CD4-positive, alpha-beta T cell (primary cell): Measurements from ENCODE around the gene SAMD14. TPM values are rescaled to one million over a fixed set of nuclear protein-coding genes. Genes with fewer than 3 reads are reported as not detected.

Source experiments
- ATAC-seq: fragments of 200-7000 bp; cut with Tn5 transposase; one replicate; pipeline ENCODE4 v1.10.0; 2022; ENCODE audit warnings: mild to moderate bottlenecking; ENCODE audit not compliant: poor library complexity
- CTCF ChIA-PET: fragments of 350-600 bp; sonication (Branson Sonifier 250); formaldehyde crosslinking; loops from one replicate; lab custom pipeline; 2021; ENCODE audit warnings: antibody characterized with exemption, inconsistent platforms; lab: Charles Lee
- POLR2A ChIA-PET: fragments of 350-600 bp; sonication (Branson Sonifier 250); formaldehyde crosslinking; loops from one replicate; lab custom pipeline; 2021; ENCODE audit warnings: antibody characterized with exemption, inconsistent platforms; lab: Charles Lee
- DNase-seq, 14 experiments: peaks; one replicate each; pipeline ENCODE4 v3.0.0-alpha.2; 2013 to 2020; ENCODE audit warnings: mixed read lengths in 2 of 14
- H3K27ac ChIP-seq, 2 donors: one replicate each; pipeline versions ENCODE4 v1.5.1 to v1.7.0; 2013; ENCODE audit warnings: low read length in 2 of 2, low read depth in 1 of 2, mild to moderate bottlenecking in 1 of 2
- H3K27me3 ChIP-seq, 2 experiments: 1 replicate in 1 of 2; 2 replicates in 1 of 2; pipeline versions ENCODE4 v1.6.1 to v1.7.0; 2013; ENCODE audit warnings: low read length in 2 of 2, control low read depth in 1 of 2, mild to moderate bottlenecking in 1 of 2, moderate library complexity in 1 of 2; ENCODE audit not compliant: insufficient read depth in 2 of 2, control insufficient read depth in 1 of 2
- H3K36me3 ChIP-seq: one replicate; pipeline ENCODE4 v1.6.1; 2013; ENCODE audit warnings: low read length, control low read depth; ENCODE audit not compliant: insufficient read depth
- H3K4me1 ChIP-seq: one replicate; pipeline ENCODE4 v1.6.1; 2013; ENCODE audit warnings: low read length, control low read depth; ENCODE audit not compliant: insufficient read depth
- H3K4me3 ChIP-seq: one replicate; pipeline ENCODE4 v1.5.1; 2013; ENCODE audit warnings: mild to moderate bottlenecking, low read length, moderate library complexity
- H3K9me3 ChIP-seq, 2 experiments: 1 replicate in 1 of 2; 2 replicates in 1 of 2; pipeline versions ENCODE4 v1.6.1 to v1.7.0; 2013; ENCODE audit warnings: low read length in 2 of 2, mild to moderate bottlenecking in 2 of 2, control low read depth in 1 of 2, moderate library complexity in 1 of 2; ENCODE audit not compliant: control insufficient read depth in 1 of 2, insufficient read depth in 1 of 2
- H3K27ac Mint-ChIP-seq: one replicate; pipeline ENCODE4 v1.8.0; 2020; ENCODE audit warnings: mixed read lengths
- H3K27me3 Mint-ChIP-seq: one replicate; pipeline ENCODE4 v1.8.0; 2021; ENCODE audit warnings: mixed read lengths
- H3K36me3 Mint-ChIP-seq: one replicate; pipeline ENCODE4 v1.8.0; 2021; ENCODE audit warnings: low read depth, mixed read lengths
- H3K4me1 Mint-ChIP-seq: one replicate; pipeline ENCODE4 v1.8.0; 2021; ENCODE audit warnings: low read depth, mixed read lengths
- H3K4me3 Mint-ChIP-seq: one replicate; pipeline ENCODE4 v1.8.0; 2020; ENCODE audit warnings: mild to moderate bottlenecking, mixed read lengths
- H3K9me3 Mint-ChIP-seq: one replicate; pipeline ENCODE4 v1.8.0; 2020; ENCODE audit warnings: mixed read lengths
- CTCF ChIP-seq: fragments of 200-600 bp; IDR thresholded peaks from one replicate; pipeline ENCODE4 v1.8.0; 2022; ENCODE audit warnings: antibody characterized with exemption, mild to moderate bottlenecking
- intact Hi-C, 2 experiments: fragments of 100-400 bp; cut with DNase I in 1 of 2; cut with micrococcal nuclease in 1 of 2; formaldehyde crosslinking; loops; one replicate each; pipeline versions ENCODE4 v1.15.1 to v1.9.0; 2023 to 2025; cut with DNase I, micrococcal nuclease
- total RNA-seq, 174 experiments: library from RNA in 2 of 174; stranded (reverse) in 2 of 174; gene quantifications; one replicate each; pipeline ENCODE4 v1.2.3 and lab custom pipeline; 2021 to 2026

Gene SAMD14
- total RNA-seq, 2 experiments from 2014 or later: 0.33 to 0.53 TPM

- ChIA-PET POLR2A (no interaction called here), CTCF (no interaction called here)
- Histone ChIP-seq H3K4me1 (no peaks in the 10 kb centered on the region), H3K4me3 (no peak overlapping the region), H3K9me3 (peaks cover 0 to 8% of the 10 kb centered on the region in 2 experiments), H3K27ac (no peak overlapping the region), H3K27me3 (no peaks in the 10 kb centered on the region), H3K36me3 (peaks cover 10% of the 10 kb centered on the region)
- Mint-ChIP-seq H3K36me3 (peaks cover 23% of the 10 kb centered on the region), H3K27ac (no peak overlapping the region), H3K4me1 (no peaks in the 10 kb centered on the region), H3K4me3 (no peak overlapping the region), H3K9me3 (no peaks in the 10 kb centered on the region), H3K27me3 (no peaks in the 10 kb centered on the region)
- intact Hi-C loops: no loop called here
- ATAC-seq (no peak), DNase-seq (no peak)
- TF ChIP-seq CTCF: no peak
These were observed 55.7 kb downstream of the SAMD14 start for GRCh38 chr17:50074227-50074626.

- H3K4me1 Mint-ChIP-seq: no peaks in the 10 kb centered on the region
- POLR2A ChIA-PET: no interaction called here
- intact Hi-C loops: no loop called here
- no peaks in the 10 kb centered on the region for H3K27me3 Mint-ChIP-seq
- Histone ChIP-seq H3K9me3 (peaks cover 0 to 8% of the 10 kb centered on the region in 2 experiments), H3K36me3 (peaks cover 10% of the 10 kb centered on the region), H3K4me3 (no peak overlapping the region), H3K27me3 (no peaks in the 10 kb centered on the region), H3K4me1 (no peaks in the 10 kb centered on the region), H3K27ac (no peak overlapping the region)
- no peak overlapping the region for H3K27ac Mint-ChIP-seq
- no peak for TF ChIP-seq CTCF
- CTCF ChIA-PET: interaction anchor here (1.2 kb wide), 1 partner anchor 14 kb away, joined by 5 read pairs; no protein-coding TSS in a partner anchor
- peaks cover 21% of the 10 kb centered on the region for H3K36me3 Mint-ChIP-seq
- ATAC-seq (no peak), DNase-seq (no peak)
- H3K9me3 Mint-ChIP-seq: no peaks in the 10 kb centered on the region
- H3K4me3 Mint-ChIP-seq: no peak overlapping the region
These were observed 57.0 kb downstream of the SAMD14 start for GRCh38 chr17:50072925-50073324.

- Histone ChIP-seq H3K4me3 (no peak overlapping the region), H3K9me3 (peaks cover 0 to 8% of the 10 kb centered on the region in 2 experiments), H3K4me1 (no peaks in the 10 kb centered on the region), H3K27ac (no peak overlapping the region), H3K36me3 (peaks cover 3% of the 10 kb centered on the region), H3K27me3 (no peaks in the 10 kb centered on the region)
- no peak overlapping the region for H3K27ac Mint-ChIP-seq
- POLR2A ChIA-PET: no interaction called here
- intact Hi-C loops: no loop called here
- no peak overlapping the region for H3K4me3 Mint-ChIP-seq
- DNase-seq (no peak), ATAC-seq (no peak)
- CTCF ChIA-PET: no interaction called here
- no peaks in the 10 kb centered on the region for H3K4me1 Mint-ChIP-seq
- H3K9me3 Mint-ChIP-seq: no peaks in the 10 kb centered on the region
- TF ChIP-seq CTCF: no peak
- peaks cover 14% of the 10 kb centered on the region for H3K36me3 Mint-ChIP-seq
- no peaks in the 10 kb centered on the region for H3K27me3 Mint-ChIP-seq
These were observed 57.8 kb downstream of the SAMD14 start for GRCh38 chr17:50072130-50072529.
